ENCODE results near the gene DOCK2. TPM values are rescaled to one million over a fixed set of nuclear protein-coding genes. Genes with fewer than 3 reads are reported as not detected.

The DOCK2 gene
- total and polyA plus RNA-seq, 2 experiments from 2014 or later = 6.5 to 10.4 TPM

DNA sequence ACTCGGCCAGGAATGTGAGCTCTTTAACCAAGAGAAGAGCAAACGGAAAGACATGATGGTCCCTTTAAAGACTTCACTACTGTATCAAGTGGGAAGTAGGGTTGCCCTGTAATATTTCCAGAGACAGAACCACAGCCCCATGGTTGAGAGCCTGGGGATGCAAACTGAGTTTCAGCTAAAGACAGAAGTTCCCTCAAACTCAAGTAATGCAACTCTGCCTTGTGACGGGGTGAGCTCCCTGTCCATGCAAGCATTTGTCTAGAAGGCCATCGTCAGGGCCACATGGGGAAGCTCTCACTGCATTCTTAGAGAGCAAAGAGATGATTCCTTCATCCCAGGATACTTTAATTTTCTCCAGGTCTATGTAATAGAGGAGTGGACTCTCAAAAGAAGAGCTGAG lies 260.4 kb downstream of the DOCK2 start:
- Histone ChIP-seq H3K36me3 (ENCODE audit: low read depth) (no peaks in the 10 kb centered on the region), H3K79me2 (ENCODE audit: insufficient read depth) (peaks cover 98% of the 10 kb centered on the region), H3K9ac (no peak overlapping the region), H3F3A (ENCODE audit: insufficient read depth) (peaks cover 33% of the 10 kb centered on the region), H3K27ac (no peak overlapping the region), H3K9me3 (ENCODE audit: low read depth) (no peaks in the 10 kb centered on the region), H3K4me3 (no peak overlapping the region), H2AFZ (no peak overlapping the region), H3K4me2 (ENCODE audit: unreplicated experiment) (no peak overlapping the region), H3K4me1 (ENCODE audit: insufficient read depth) (peaks cover 31% of the 10 kb centered on the region), H3K27me3 (replicated peaks; ENCODE audit: insufficient read depth) (no peaks in the 10 kb centered on the region), H4K20me1 (ENCODE audit: insufficient read depth) (no peaks in the 10 kb centered on the region), H3K9me2 (ENCODE audit: insufficient read depth) (no peaks in the 10 kb centered on the region)
- DNase-seq = no peak
- in situ Hi-C loops (cut with MboI) = no loop called here
- 98 to 100% methylated on average over 4 of the region's 4 CpGs for WGBS, 2 experiments (ENCODE audit: low coverage in 1 of 2, low lambda C conversion rate in 2 of 2, missing lambda C conversion rate in 2 of 2)
- TF ChIP-seq EZH2 (IDR thresholded peaks at IDR 0.05; ENCODE audit: insufficient read depth, poor library complexity, severe bottlenecking) (no peak), EZH2phosphoT487 (IDR thresholded peaks at IDR 0.05; ENCODE audit: insufficient read depth, low read depth) (no peak)

- Histone ChIP-seq H4K20me1 (ENCODE audit: insufficient read depth) (no peaks in the 10 kb centered on the region), H3K36me3 (ENCODE audit: low read depth) (no peaks in the 10 kb centered on the region), H3F3A (ENCODE audit: insufficient read depth) (peaks cover 13% of the 10 kb centered on the region), H3K9me2 (ENCODE audit: insufficient read depth) (no peaks in the 10 kb centered on the region), H3K27me3 (replicated peaks; ENCODE audit: insufficient read depth) (no peaks in the 10 kb centered on the region), H3K4me2 (ENCODE audit: unreplicated experiment) (no peak overlapping the region), H2AFZ (no peak overlapping the region), H3K27ac (no peak overlapping the region), H3K4me3 (no peak overlapping the region), H3K4me1 (ENCODE audit: insufficient read depth) (peaks cover 8% of the 10 kb centered on the region), H3K79me2 (ENCODE audit: insufficient read depth) (peaks cover 93% of the 10 kb centered on the region), H3K9me3 (ENCODE audit: low read depth) (no peaks in the 10 kb centered on the region), H3K9ac (no peak overlapping the region)
- TF ChIP-seq EZH2phosphoT487 (IDR thresholded peaks at IDR 0.05; ENCODE audit: insufficient read depth, low read depth) (no peak), EZH2 (IDR thresholded peaks at IDR 0.05; ENCODE audit: insufficient read depth, poor library complexity, severe bottlenecking) (no peak)
- WGBS, 2 experiments (ENCODE audit: low coverage in 1 of 2, low lambda C conversion rate in 2 of 2, missing lambda C conversion rate in 2 of 2) = 81 to 88% methylated on average over 2 of the region's 2 CpGs
- in situ Hi-C loops (cut with MboI) = no loop called here
- DNase-seq = no peak
Observed at GRCh38 chr5:169901896-169902295, 264.8 kb downstream of the DOCK2 start.

- H3K27me3 ChIP-seq (replicated peaks; ENCODE audit: insufficient read depth) = no peaks in the 10 kb centered on the region
- H3K9me2 ChIP-seq (ENCODE audit: insufficient read depth) = no peaks in the 10 kb centered on the region
- no peaks in the 10 kb centered on the region for H4K20me1 ChIP-seq (ENCODE audit: insufficient read depth)
- H3K4me1 ChIP-seq (ENCODE audit: insufficient read depth) = peaks cover 9% of the 10 kb centered on the region
- no peak overlapping the region for H3K4me3 ChIP-seq
- TF ChIP-seq EZH2phosphoT487 (IDR thresholded peaks at IDR 0.05; ENCODE audit: insufficient read depth, low read depth) = no peak
- no peak for TF ChIP-seq EZH2 (IDR thresholded peaks at IDR 0.05; ENCODE audit: insufficient read depth, poor library complexity, severe bottlenecking)
- peaks cover 28% of the 10 kb centered on the region for H3F3A ChIP-seq (ENCODE audit: insufficient read depth)
- no peak overlapping the region for H2AFZ ChIP-seq
- no peak overlapping the region for H3K4me2 ChIP-seq (ENCODE audit: unreplicated experiment)
- peaks cover 89% of the 10 kb centered on the region for H3K79me2 ChIP-seq (ENCODE audit: insufficient read depth)
- H3K36me3 ChIP-seq (ENCODE audit: low read depth) = no peaks in the 10 kb centered on the region
- H3K9me3 ChIP-seq (ENCODE audit: low read depth) = no peaks in the 10 kb centered on the region
- H3K9ac ChIP-seq = no peak overlapping the region
- DNase-seq = peak; percentile 59
- in situ Hi-C loops (cut with MboI) = no loop called here
- WGBS, 2 experiments (ENCODE audit: low coverage in 1 of 2, low lambda C conversion rate in 2 of 2, missing lambda C conversion rate in 2 of 2) = 99 to 100% methylated on average over 2 of the region's 2 CpGs
- H3K27ac ChIP-seq = no peak overlapping the region
Observed at GRCh38 chr5:169904059-169904458, 267.0 kb downstream of the DOCK2 start.

DNA sequence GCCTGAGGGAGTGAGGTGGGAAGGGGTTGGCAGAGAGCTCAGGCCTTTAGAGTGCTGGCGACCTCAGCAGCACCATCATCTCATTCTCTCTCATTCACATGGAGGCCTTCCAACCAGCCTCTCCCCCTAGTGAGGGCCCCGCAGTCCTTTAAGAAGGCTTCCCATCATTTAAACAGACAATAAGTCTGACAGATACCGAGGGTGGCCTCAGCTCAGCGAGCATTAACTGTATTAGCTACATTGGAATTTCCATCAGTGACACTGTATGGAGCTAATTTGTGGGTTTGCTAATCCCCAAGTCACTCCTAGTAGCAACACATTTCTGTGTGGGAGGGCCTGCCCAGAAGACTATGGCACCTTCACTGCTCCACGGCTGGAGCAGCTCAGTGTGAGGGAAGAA lies 267.4 kb downstream of the DOCK2 start:
- peaks cover 89% of the 10 kb centered on the region for H3K79me2 ChIP-seq (ENCODE audit: insufficient read depth)
- no peaks in the 10 kb centered on the region for H3K9me2 ChIP-seq (ENCODE audit: insufficient read depth)
- no peaks in the 10 kb centered on the region for H3K27me3 ChIP-seq (replicated peaks; ENCODE audit: insufficient read depth)
- H4K20me1 ChIP-seq (ENCODE audit: insufficient read depth) = no peaks in the 10 kb centered on the region
- no peak overlapping the region for H3K27ac ChIP-seq
- no peak for TF ChIP-seq EZH2 (IDR thresholded peaks at IDR 0.05; ENCODE audit: insufficient read depth, poor library complexity, severe bottlenecking)
- no peak for TF ChIP-seq EZH2phosphoT487 (IDR thresholded peaks at IDR 0.05; ENCODE audit: insufficient read depth, low read depth)
- peaks cover 9% of the 10 kb centered on the region for H3K4me1 ChIP-seq (ENCODE audit: insufficient read depth)
- no peaks in the 10 kb centered on the region for H3K9me3 ChIP-seq (ENCODE audit: low read depth)
- 78 to 82% methylated on average over 5 of the region's 5 CpGs for WGBS, 2 experiments (ENCODE audit: low coverage in 1 of 2, low lambda C conversion rate in 2 of 2, missing lambda C conversion rate in 2 of 2)
- H3K9ac ChIP-seq = no peak overlapping the region
- H3K4me2 ChIP-seq (ENCODE audit: unreplicated experiment) = no peak overlapping the region
- H3K36me3 ChIP-seq (ENCODE audit: low read depth) = no peaks in the 10 kb centered on the region
- in situ Hi-C loops (cut with MboI) = no loop called here
- no peak overlapping the region for H2AFZ ChIP-seq
- H3K4me3 ChIP-seq = no peak overlapping the region
- peaks cover 30% of the 10 kb centered on the region for H3F3A ChIP-seq (ENCODE audit: insufficient read depth)
- DNase-seq = no peak

DNA sequence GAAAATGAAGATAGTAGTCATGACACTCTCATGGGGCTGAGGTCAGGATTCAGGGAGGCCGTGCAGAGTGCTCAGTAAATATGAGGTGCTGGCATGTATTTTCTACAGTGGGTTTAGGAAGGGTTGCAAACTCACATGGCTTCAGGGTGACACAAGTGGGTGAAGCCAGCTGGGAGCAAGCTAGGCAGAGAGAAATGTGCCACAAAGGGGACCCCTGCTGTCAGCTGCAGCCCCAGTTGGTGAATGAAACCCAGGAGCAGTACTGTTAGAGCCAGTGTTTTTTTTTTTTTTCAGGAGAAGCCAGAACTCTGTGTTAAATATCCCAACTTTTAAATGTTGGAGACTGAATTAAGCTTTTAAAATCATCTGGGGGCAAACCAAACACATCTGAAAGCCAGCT lies 267.9 kb downstream of the DOCK2 start:
- H3K9ac ChIP-seq = no peak overlapping the region
- no peak for TF ChIP-seq EZH2phosphoT487 (IDR thresholded peaks at IDR 0.05; ENCODE audit: insufficient read depth, low read depth)
- TF ChIP-seq EZH2 (IDR thresholded peaks at IDR 0.05; ENCODE audit: insufficient read depth, poor library complexity, severe bottlenecking) = no peak
- H3K9me3 ChIP-seq (ENCODE audit: low read depth) = no peaks in the 10 kb centered on the region
- H2AFZ ChIP-seq = no peak overlapping the region
- no peaks in the 10 kb centered on the region for H3K36me3 ChIP-seq (ENCODE audit: low read depth)
- H3K9me2 ChIP-seq (ENCODE audit: insufficient read depth) = no peaks in the 10 kb centered on the region
- H3K27me3 ChIP-seq (replicated peaks; ENCODE audit: insufficient read depth) = no peaks in the 10 kb centered on the region
- H3K79me2 ChIP-seq (ENCODE audit: insufficient read depth) = peaks cover 89% of the 10 kb centered on the region
- H4K20me1 ChIP-seq (ENCODE audit: insufficient read depth) = no peaks in the 10 kb centered on the region
- H3K4me1 ChIP-seq (ENCODE audit: insufficient read depth) = peaks cover 9% of the 10 kb centered on the region
- in situ Hi-C loops (cut with MboI) = no loop called here
- 75 to 87% methylated on average over 1 of the region's 1 CpG for WGBS, 2 experiments (ENCODE audit: low coverage in 1 of 2, low lambda C conversion rate in 2 of 2, missing lambda C conversion rate in 2 of 2)
- no peak overlapping the region for H3K27ac ChIP-seq
- no peak overlapping the region for H3K4me3 ChIP-seq
- no peak for DNase-seq
- H3K4me2 ChIP-seq (ENCODE audit: unreplicated experiment) = no peak overlapping the region
- peaks cover 35% of the 10 kb centered on the region for H3F3A ChIP-seq (ENCODE audit: insufficient read depth)
